SK-N-DZ (cell line): ENCODE data around the gene ZC3H7B.
"Not testable (repeated sequence)": the region's sequence is repeated elsewhere in the genome, so short reads cannot be mapped to it uniquely, and the experiment has no call there.

ENCODE experiments used
- DNase-seq: peaks from one replicate; pipeline ENCODE4 v3.0.0-alpha.2; 2015; ENCODE audit warnings: low spot score

Gene ZC3H7B

DNA sequence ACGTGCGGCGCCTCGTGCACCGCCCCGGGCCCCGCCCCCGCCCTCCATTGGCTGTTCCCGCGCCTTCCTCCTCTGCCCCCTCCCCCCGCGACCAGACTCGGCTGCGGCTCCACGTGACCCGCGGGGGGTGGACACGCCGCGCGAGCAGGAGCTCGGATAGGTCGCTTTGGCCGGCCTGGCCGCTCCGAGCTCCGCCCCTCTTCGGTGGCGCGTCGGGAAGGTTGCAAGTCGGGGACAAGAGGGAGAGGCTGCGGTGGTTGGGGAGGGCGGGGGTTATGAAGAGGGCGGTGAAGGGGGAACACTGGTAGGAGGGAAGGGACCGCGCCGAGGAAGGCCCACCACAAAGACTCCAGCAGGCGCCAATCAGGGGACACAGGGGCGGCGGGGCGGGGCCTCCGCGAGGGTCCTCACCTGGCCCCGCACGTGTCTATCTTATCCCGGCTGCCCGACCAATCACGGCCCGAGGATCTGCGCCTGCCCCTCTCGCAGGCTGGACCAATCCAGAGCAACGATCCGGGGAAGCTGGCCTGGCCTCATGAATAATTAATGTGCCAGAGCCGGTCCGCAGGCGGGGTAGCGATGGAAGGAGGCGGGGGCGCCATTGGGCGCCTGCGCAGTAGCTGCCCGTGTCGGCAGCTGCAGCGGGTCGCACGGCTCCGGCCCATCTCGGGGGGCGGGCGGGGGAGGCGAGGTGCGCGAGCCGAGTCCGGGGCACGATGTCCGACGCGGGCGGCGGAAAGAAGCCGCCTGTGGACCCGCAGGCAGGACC lies 80.2 kb downstream of the ZC3H7B start, which contains the start of gene TEF:
Gene TEF, plus strand, starts transcription at position 614 of the 769 bp plus-strand sequence. Its CDS starts 103 bp downstream, at position 717.
- DNase-seq: peak; percentile 99

DNA sequence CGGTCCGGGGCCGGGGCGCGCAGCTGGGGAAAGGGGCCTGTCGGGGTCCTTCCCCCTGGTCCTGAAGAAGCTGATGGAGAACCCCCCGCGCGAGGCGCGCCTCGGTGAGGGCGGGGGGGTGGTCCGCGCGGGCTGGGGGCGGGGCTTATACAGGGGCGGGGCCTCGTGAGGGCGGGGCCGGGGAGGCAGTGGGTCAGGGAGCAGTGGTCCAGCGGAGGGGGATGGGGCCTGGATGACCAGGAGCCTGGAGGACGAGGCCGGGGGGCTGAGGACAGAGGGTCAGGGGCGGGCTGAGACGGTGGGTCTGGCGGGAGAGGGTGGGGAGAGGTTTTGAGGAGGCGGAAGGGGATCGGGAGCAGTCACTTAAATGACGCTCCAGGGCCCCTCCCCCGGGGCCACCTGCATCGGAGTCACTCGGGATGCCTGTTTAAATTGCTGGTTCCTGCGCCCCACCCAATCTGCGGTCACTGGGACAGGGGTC lies 80.8 kb downstream of the ZC3H7B start:
- peak; percentile 62 for DNase-seq

DNA sequence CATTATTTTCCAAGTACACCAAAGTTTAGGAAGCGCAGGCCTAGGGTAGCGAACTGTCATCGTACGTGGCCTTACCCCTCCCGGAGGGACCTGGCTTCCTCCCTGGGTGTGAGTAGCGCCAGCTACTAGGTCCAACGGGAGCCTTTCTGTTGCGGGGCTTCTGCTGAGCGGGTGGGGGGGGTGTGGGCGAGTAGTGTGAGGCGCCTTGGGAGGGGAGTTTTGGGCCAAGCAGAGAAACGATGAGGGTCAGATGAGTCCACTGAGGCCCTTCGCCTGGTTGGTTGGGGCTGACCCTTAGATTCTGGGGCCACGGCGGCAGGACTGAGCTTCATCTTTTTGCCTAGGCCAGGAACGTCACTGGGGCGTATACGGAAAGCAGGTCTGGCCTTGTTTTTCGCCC lies 81.3 kb downstream of the ZC3H7B start:
- DNase-seq: no peak

DNA sequence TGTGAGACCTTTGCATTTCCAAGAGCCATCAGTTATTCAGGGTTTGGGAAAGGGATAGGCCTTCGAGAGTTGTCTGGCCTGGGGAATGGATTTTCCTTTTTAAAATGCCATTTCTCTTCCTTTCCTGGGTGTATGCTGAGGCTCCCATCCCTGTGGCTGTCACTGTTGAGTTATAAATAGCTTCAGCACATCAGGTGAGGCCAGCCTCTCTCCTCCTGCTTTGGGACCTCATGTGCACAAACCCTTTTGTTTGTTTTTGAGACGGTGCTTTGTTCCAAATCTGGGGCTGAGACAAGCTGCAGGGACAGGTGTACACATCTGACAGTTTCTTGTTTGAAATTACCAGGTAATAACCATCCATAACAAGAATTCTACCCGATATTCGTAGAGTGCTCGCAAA lies 81.8 kb downstream of the ZC3H7B start:
- DNase-seq: no peak

DNA sequence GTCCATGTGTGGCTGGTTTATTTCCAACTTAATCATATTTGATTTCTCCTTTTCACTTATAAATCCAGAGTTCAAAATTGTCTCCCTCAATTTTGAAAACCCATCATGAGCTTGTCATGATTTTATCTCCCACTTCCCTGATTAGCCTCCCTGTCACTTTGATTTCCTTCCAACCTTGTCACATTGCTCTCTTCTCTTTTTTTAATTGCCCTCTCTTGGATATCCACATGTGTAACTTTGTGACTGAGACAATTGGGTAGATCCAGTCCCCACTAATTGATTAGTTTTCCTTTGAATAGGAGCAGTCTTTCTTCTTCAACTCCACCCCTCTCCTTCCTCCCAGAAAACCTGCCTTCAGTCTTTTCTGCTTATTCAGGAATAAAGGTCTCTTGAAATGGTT lies 82.8 kb downstream of the ZC3H7B start:
- no peak for DNase-seq

DNA sequence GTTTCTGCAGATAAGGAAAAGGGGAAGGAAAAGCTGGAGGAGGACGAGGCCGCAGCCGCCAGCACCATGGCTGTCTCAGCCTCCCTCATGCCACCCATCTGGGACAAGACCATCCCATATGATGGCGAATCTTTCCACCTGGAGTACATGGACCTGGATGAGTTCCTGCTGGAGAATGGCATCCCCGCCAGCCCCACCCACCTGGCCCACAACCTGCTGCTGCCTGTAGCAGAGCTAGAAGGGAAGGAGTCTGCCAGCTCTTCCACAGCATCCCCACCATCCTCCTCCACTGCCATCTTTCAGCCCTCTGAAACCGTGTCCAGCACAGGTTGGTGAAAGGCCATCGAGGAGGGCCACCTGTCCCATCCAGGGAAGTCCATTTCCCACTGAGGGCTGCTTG lies 86.0 kb downstream of the ZC3H7B start:
- DNase-seq: no peak

DNA sequence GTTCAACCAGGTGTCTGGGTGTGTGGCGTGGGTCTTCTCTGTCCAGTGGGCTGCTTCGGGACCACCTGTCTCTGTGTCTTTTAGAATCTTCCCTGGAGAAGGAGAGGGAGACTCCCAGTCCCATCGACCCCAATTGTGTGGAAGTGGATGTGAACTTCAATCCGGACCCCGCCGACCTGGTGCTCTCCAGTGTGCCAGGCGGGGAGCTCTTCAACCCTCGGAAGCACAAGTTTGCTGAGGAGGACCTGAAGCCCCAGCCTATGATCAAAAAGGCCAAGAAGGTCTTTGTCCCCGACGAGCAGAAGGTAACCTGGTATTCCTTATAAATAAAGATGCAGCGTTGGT lies 92.7 kb downstream of the ZC3H7B start:
- DNase-seq: no peak

DNA sequence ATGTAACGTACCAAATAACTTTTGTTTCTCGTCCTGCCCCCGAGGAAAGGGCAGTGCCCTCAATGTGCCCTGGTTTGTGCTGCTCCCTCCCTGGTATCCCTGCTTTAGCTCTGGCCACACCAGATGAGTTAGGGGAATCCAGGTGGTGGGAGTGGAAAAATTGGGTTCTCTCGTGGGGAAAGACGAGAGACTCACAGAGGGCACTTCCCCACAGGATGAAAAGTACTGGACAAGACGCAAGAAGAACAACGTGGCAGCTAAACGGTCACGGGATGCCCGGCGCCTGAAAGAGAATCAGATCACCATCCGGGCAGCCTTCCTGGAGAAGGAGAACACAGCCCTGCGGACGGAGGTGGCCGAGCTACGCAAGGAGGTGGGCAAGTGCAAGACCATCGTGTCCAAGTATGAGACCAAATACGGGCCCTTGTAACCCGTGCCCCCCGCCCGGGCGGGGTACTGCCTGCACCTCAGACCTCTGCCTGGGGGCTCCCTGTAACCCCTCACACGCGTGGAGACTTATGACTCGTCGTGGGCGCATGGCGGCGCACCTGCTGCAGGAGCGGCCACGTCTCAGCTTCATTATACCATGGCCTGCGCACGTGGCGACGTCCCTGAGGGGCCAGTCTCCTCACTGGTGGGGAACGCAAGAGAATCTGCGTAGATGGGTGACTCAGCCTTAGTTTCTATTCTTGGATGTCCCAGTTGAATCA lies 94.4 kb downstream of the ZC3H7B start:
- no peak for DNase-seq

DNA sequence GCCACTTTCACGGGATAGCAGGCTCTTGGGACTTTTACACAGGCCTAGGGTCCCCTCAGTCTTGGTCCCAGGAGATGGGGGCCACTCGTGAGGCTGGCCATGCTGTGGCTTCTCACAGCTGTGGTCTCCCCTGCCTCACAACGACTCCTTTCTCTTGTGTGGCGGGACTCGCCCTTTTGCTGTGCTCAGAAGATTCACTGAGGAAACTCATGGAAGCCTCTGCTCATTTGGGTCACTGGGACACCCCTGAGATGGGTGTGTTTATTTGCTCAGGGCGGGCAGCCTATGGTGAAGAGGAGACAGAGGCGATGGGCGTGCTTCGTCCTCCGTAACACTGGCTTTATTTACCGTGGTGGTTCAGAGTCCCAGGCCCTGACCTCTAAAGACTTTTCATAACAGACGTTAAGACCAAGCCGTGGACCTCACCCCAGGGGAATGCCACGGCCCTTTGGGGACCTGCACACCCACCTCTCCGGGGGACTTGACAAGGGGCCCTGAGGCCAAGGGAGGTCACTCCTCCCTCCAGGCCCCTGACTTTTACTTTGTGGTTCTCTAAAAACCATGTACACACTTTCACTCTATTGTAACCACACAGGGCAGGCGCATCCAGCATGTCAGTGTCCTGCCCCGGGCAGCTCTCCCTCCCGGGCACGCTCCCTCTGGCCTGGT lies 96.0 kb downstream of the ZC3H7B start:
- no peak for DNase-seq

DNA sequence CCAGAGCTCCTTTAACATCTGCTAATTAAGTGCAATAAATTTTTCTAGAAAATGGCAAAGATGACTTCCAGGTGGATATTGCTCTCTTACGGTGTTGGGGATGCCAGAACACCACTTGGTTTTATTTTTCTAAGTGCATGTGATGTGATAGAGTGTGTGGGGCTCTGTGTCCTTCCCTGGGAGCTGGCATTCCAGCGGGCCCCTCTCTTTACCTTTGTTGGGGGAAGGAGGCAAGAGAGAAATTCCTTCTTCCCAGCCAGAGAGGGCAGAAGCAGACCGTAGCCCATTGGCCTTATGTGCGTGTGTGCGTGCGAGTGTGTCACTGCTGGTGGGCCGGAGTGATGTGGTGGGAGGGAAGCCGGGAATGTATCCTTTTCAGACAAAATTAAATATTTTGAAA lies 97.6 kb downstream of the ZC3H7B start:
- no peak for DNase-seq

DNA sequence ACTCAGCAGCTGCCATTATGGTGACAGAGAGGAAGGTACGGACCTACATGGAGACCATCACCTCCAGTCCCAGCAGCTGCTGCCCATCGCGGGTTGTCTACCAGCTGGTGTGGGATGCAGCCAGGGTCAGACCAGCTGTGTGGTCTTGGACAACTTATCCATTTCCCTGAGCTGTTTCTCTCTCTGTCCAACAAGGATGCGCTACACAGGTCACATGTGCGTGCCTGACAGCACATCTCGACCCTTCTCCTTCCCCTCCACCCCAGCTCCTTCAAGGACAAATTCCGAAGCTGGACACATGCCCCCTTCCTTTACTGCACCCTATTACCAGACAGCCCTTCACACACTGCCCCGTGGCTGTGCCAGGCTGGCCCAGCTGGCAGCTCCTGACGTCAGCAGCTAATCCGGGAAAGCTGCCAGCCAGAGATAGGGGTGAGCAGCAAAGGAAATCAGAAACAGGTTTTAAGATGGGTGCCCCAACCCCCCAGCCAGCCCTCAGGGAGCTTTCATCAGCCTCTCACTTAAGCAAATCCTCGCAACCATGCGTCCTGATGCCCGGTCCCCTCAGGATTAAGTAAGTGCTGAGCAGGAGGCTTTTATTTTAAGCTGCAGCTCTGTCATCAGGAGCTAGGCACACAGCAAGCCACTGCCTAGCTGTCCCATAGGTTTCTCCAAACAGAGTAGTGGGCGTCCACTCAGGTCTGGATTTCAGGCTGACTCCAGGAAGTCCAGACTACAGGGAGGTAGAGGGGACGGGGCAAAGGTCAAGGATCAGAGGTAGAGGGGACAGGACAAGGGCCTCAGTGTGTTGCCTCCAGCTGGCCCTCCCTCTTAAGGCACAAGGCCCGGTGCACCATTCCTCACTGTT lies 100.7 kb downstream of the ZC3H7B start:
- DNase-seq: no peak

DNA sequence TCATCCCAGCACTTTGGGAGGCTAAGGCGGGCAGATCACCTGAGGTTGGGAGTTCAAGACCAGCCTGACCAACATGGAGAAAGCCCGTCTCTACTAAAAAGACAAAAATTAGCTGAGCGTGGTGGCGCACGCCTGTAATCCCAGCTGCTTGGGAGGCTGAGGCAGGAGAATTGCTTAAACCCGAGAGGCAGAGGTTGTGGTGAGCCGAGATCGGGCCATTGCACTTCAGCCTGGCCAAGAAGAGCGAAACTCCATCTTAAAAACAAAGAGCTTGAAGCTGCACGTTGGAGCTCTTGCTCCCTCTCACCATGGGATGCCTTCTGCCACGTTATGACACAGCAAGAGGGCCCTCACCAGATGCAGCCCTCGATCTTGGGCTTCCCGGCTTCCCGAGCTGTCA lies 101.5 kb downstream of the ZC3H7B start:
- DNase-seq: not testable (repeated sequence)

DNA sequence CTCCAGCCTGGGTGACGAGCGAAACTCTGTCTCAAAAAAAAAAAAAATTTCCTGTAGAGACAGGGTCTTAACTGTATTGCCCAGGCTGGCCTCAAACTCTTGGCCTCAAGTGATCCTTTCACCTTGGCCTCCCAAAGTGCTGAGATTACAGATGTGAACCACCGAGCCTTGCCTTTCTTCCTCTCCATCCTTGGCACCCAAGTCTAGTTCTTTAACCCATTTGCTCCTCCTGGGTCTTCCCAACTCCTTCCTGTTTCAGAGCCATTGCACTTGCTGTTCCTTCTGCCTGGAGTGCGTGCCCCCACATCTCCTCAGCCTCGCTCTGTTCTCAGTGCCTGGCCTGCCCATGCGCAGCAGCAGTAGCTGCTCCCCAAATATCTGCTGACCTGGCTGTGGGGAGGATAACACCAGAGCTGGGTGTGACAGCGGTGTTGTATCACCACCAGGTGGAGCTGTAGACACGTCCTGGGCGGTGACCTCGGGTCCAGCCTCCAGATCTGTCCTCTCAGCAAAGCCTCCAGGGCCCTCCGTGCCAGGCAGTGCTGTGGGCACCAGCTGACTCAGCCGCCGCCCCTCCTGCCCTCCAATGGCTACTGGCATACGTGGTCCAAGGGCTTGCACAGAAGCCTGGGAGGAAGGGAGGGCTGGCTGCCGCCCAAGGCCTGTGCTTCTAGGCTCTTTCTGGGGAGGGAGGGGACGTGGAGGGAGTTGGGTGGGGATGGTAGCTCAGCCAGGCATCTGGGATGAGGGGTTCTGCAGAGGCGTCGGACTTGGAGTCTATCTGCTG lies 102.4 kb downstream of the ZC3H7B start:
- peak; percentile 83 for DNase-seq

DNA sequence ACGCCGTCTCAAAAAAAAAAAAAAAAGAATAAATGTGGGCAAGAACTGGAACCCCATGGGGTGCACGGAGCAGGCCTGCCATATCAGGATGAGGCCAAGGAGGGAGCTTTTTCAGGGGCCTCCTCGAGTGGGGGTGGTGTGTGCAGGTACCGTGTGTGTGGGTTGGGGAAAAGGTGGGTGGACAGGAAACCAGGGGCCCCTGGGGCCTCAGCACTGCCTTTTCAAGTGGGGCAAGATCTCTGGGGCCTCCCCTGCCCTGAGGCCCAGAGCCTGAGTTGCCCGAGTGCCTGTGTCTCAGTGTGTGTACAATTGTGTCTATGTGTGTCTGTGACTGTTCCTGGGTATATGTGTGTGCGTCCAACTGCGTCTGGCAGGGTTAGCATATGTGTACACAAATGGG lies 104.3 kb downstream of the ZC3H7B start:
- no peak for DNase-seq

DNA sequence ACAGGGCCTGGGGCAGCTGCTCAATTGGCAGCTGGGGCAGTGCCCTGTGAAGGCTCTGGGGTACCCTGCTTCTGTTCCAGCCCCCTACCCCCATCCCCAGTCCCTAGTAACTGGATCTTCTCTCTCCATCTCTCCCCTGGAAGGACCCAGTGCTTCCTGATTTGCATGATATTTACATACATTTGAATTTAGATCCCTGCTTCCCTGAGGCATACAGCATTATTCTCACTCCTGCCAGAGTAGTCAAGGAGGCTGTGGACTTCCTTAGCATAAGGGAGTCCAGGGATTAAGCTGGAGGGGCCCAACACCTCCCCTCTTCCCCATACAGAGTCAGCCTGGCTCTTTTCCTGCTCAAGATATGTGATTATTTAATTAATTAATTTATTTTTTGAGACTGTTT lies 105.1 kb downstream of the ZC3H7B start:
- DNase-seq: no peak

DNA sequence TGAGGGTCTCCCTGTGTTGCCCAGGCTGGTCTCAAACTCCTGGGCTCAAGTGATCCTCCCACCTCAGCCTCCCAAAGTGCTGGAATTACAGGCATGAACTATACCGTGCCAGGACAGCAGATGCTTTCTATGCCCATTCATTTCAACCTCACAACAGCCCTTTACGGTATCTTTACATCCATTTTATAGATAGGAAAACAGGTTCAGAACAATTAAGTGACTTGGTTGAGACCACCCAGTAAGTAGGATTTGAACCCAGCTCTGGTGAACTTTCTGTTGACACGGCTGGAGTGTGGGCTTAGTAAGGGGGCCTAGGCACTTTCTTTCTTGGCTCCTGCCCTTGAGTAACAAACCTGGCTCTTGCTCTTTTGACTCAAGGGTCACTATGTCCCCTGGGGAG lies 106.1 kb downstream of the ZC3H7B start:
- DNase-seq: no peak

DNA sequence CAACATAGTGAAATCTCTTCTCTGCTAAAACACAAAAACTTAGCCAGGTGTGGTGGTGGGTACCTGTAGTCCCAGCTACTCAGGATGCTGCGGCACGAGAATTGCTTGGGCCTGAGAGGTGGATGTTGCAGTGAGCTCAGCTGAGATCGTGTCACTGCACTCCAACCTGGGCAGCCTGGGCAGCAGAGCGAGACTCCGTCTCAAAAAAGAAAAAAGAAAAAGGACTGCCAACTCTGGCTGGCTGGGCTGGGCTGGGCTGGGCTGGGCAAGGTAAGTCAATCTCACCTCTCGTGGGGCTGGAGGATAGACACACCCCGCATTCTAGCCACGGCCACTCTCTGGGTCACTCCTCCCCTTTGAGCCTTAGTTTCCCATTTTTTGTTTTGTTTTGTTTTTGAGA lies 107.3 kb downstream of the ZC3H7B start:
- no peak for DNase-seq
